Measurements from ENCODE around the gene DCN.

Gene DCN

DNA sequence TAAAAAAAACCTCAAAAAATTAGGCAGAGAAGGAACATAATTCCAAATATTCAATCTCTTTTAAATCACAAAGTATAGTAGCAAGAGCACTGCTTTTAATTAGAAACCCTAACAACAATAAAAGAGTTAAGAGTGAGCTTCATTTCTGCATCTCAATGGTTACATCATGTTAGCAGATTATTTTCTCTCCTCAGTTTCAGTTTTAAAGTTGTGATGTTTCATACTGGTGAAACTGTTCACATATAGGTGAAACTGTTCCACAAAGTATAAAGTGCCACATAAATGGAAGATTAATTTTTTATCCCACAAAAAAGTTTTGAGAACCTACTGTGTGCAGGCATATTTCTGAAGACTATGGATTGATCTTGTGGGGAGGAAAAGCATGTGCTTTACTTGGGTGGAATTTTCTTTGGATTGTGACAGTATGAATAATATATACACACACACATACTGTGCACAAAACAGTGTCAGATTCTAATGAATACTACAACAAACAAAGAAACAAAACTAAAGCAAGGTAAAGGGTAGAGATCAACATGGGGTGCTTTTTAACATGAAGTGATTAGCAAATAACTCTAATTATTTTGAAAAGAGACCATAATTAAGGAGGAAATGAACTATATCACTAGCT, 88.5 kb downstream of the DCN start:
- TF ChIP-seq POLR2AphosphoS5 (IDR thresholded peaks at IDR 0.05; ENCODE audit: low read depth, low read length): no peak
- FAIRE-seq (no peak), DNase-seq (ENCODE audit: insufficient read length) (no peak)

DNA sequence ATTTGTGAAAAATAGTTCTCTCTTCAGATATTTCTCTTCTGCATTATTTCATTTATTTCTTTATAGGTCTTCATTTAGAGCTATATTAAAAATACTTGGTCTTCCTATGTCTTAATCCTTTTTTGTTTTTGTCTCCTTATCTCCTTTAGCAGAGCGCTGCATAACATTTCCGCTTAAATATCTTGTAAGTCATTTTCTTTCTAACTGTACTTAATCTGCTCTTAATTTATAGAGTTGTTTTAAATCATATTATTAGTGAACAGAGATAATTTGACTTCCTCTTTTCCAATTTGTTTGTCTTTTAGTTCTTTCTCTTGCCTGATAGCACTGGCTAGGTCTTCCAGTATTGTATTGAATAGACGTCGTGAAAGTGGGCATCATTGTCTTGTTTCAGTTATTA, 89.3 kb downstream of the DCN start:
- DNase-seq (ENCODE audit: insufficient read length): no peak
- no peak for FAIRE-seq
- TF ChIP-seq POLR2AphosphoS5 (IDR thresholded peaks at IDR 0.05; ENCODE audit: low read depth, low read length): no peak
- TF ChIP-seq POLR2A (IDR thresholded peaks at IDR 0.05; ENCODE audit: low read depth, low read length): no peak
- TF ChIP-seq TAF1 (IDR thresholded peaks at IDR 0.05; ENCODE audit: borderline replicate concordance, low read depth, low read length): no peak

DNA sequence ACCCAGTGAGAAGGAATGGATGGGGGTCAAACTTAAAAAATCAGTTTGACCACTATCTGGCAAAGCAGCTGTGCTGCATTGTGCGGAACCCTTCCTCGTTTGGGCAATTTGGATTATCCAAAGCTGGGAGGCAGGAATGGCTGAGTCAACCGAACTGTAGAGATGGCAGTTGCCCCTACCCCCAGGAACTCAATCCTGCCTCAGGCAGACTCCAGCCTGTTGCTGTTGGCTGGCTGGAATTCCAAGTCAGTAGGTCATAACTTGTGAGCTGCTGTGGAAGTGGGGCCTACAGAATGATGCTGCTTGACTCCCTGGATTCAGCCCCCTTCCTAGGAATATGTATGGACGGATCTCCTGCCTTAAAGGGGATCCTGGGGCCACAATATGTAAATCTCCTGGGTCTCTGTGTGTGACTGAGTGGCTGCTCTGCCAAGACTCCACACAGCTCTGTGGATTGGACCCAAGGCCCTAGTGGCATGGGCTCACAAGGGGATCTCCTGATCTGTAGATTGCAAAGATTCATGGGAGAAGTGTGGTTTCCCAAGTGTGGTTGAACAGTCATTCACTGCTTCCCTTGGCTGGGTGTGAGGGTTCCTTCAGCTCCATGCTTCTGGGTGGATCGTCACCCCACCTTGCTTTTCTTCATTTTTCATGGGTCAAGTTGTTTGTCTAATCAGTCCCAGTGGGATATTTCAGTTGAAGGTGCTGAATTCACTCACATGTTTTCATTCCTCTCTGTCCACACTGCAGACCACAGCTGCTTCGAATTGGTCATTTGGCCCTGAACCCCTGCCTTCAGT, 90.5 kb downstream of the DCN start:
- DNase-seq (ENCODE audit: insufficient read length): no peak
- no peak for TF ChIP-seq POLR2AphosphoS5 (IDR thresholded peaks at IDR 0.05; ENCODE audit: low read depth, low read length)
- no peak for TF ChIP-seq TAF1 (IDR thresholded peaks at IDR 0.05; ENCODE audit: borderline replicate concordance, low read depth, low read length)
- no peak for TF ChIP-seq POLR2A (IDR thresholded peaks at IDR 0.05; ENCODE audit: low read depth, low read length)
- no peak for FAIRE-seq

Measured in GM12892 (cell line).